GM03348 (cell line): ENCODE results near the gene INPP5A.
"Not testable (repeated sequence)": the region's sequence is repeated elsewhere in the genome, so short reads cannot be mapped to it uniquely, and the experiment has no call there.

Experiments
- DNase-seq: peaks from one replicate; pipeline ENCODE4 v3.0.0; 2012; ENCODE audit warnings: low spot score

Gene INPP5A

DNA sequence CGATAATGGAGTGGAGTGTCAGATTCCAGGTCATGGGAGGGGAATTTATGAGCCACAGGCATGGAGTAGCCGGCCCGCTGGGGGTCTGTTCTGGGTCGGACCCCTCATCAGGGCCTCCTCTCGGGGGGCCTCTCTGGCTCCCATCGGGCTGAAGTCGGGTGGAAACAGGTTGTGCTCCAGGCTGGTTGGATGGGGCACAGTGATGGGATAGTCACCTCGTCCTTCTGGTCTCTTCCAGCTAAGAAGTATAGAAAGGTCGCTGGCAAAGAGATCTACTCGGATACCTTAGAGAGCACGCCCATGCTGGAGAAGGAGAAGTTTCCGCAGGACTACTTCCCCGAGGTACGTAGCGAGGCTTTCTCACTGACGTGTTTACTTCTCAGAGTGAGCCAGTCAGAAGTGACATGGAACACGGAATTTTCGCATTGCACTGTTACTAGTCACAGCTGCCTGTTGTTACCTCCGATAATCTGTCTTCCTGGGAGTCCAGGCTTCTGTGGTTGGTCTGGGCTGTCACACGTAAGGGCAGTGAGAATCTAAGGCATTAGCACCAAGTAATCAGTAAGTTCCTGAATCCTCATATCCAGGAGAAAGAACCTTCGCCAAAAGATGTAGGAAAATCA, 160.1 kb downstream of the INPP5A start:
- no peak for DNase-seq

- no peak for DNase-seq
Observed at GRCh38 chr10:132698211-132698751, 160.7 kb downstream of the INPP5A start.

GRCh38 chr10:132698761-132699391, 161.3 kb downstream of the INPP5A start:
- DNase-seq, result no peak

DNA sequence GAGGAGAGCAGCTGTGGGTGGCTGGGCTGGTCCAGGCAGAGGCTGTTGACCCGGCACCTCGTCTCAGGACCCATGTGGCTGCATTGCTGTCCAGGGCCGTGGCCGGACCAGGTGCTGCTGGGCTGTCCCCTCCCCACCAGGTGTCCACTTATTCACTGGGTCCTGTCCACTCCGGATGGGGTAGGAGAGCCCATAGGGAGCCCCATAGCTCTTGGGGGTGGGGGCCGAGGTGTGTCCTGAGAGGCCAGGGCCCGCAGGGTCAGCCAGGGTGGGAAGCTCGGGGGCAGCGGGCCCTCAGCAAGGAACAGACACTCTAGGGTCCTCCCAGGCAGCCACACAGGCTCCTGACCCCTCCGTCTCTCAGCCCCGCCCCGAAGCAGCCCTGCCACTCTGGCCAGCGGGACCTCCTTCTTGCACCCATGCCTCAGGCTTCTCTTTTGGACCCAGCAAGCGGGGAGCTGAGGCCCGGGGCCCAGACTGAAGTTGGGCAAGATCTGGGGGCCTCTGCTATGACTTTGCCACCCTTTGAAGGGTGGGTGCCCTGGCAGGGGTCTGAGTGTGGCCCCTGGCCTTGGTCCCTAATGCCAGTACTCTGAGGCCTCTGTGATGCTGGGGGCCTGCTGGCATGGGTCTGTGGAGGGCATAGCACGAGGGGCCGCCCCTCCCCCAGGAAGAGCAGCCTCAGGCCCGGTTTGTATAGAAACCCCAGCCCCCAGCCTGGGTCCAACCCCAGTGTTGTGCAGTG, 162.0 kb downstream of the INPP5A start:
- no peak for DNase-seq

- no peak for DNase-seq
Observed at GRCh38 chr10:132700156-132701098, 162.8 kb downstream of the INPP5A start.

GRCh38 chr10:132701099-132701845, 163.7 kb downstream of the INPP5A start:
- no peak for DNase-seq

DNA sequence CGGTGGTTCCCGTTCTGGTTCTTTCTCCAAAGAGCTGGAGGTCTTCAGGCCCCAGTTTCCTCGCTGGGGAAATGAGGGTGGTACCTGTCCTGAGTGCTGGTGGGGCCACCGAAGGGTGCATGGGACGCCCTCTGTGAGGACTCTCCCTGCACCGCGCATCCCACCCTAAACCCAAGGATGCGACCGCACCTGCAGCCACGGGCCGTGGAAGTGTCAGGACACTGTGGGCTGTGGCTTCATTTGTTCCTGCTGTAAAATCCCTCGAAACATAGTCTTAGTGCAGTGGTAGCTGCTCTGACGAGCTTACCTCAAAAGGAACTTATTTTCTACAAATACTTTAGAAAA, 164.2 kb downstream of the INPP5A start:
- DNase-seq, result no peak

GRCh38 chr10:132702601-132703418, 165.2 kb downstream of the INPP5A start:
- DNase-seq, result no peak

GRCh38 chr10:132703419-132704007, 165.9 kb downstream of the INPP5A start:
- no peak for DNase-seq

DNA sequence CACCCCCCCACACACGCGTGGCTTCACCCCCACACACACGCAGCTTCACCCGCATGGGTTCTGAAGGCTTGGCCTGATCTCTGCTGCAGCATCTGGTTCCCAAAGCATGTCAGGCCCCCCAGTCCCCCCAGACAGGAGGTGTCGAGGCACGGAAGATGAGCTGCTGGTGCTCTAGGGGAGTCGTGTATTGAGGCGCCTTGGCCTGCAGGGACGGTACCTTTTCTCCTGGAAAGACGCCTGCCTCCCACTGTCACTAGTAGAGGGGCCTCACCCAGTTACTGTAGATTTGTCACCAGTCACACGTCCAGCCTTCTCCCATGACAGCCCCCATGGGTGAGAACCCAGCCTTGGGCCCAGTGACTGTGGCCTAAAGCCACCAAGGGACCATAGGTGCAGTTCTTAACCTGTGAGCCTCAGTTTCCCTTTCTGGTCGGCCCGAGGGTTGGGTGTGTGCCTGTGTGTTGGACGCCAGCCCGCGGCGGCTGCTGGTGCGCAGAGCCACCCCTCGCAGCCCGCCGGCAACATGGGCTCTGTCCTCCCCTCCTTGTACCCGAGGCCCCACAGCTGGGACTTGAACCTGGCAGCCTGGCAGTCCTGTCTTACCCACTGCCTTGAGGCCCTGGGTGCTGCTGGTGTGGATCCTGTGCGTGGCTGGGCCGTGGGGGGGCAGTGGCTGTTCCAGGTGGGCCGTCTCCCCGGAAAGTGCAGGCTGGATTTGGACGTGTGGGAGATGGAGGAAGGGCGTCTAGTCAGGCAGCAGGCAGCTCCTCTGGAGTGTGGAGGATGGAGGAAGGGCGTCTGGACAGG, 166.6 kb downstream of the INPP5A start:
- no peak for DNase-seq

DNA sequence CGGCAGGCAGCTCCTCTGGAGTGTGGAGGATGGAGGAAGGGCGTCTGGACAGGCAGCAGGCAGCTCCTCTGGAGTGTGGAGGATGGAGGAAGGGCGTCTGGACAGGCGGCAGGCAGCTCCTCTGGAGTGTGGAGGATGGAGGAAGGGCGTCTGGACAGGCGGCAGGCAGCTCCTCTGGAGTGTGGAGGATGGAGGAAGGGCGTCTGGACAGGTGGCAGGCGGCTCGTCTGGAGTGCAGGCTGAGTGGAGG, 167.2 kb downstream of the INPP5A start:
- DNase-seq, result not testable (repeated sequence)

DNA sequence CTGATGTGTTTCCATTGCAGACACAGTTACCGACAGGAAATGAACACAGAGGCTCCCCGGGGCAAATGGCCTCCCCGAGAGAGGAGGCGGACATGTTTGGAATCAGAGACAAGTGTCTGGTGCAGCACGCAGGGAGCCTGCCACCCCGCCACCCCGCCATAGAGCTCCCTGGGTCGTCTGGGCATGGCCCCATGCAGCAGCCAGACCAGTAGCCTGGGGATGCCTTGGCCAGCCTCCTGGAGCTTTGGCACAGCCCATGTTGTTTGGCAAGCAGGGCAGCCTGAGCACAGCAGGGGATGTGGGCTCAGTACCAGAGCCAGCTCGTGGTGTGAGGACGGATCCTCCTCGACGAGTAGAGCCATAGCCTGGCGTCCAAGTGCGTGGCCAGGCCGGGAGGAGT, 167.6 kb downstream of the INPP5A start:
- DNase-seq, result no peak

DNA sequence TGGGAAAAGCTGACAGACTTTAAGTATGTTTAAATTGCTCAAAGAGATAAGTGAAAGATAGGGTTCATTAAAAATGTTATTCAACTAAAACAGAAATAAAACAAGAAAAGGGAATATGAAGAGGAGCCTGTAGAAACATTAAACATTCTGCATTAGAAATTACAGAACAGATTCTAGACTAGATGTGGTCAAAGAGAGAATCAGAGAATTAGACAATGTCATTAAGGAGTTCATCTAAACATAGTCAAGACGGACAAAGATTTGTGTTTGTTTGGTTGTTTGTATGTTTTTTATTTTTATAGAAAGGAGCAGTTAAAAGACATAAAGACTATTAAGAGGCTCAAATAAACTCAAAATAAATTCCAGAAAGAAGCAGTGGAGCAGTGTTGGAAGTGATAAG, 168.4 kb downstream of the INPP5A start:
- no peak for DNase-seq

GRCh38 chr10:132706701-132707100, 169.1 kb downstream of the INPP5A start:
- DNase-seq, result no peak

DNA sequence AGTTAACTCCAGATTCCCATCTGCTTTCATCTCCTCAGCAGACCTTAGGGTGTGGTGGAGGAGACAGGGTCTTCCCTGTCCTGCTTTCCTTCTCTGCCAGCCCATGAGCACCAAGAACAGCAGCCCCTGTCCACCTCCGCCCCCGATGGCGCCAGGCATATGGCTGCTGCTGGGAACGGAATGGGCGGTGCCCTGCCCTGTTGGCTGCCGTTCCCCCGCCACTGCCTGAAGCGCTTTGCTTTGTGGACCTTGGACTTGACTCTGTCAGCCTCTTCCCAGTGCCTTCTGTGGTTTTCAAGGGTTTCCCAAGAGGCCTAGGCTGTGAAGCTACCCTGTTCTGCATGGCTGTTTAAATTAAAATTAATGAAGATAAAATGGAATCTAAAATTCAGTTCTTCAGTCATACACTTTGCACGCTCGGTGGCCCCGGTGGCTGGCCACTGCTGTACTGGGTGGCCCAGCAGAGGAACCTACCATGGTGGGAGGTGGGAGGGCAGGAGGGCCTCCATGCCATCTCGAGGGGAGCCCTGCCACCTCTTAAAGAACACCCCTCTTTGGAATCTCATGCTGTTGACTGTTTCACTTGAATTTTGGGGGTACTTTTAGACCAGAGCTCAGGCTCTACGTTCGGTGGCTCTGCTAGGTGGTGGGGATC, 169.7 kb downstream of the INPP5A start:
- DNase-seq, result no peak

GRCh38 chr10:132707776-132708171, 170.2 kb downstream of the INPP5A start:
- DNase-seq, result no peak

- no peak for DNase-seq
Observed at GRCh38 chr10:132708441-132708840, 170.9 kb downstream of the INPP5A start.

DNA sequence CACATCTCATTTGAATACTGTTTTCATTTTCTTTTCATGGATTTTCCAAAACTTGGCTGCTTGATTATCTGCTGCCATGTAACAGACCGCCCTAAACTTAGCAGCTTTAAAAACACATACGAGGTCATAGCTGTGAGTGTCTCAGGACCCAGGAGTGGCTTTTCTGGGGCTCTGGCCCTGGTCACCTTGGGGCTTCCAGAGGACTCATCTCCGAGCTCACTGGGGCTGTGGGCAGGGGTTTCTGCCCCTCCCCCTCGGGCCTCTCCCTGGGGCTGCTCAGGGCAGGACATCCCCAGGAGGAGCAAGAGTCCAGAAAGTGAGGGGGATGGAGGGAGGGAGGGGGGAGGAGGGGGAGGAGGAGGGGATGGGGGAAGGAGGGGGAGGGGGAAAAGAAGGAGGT, 171.3 kb downstream of the INPP5A start:
- DNase-seq, result no peak

DNA sequence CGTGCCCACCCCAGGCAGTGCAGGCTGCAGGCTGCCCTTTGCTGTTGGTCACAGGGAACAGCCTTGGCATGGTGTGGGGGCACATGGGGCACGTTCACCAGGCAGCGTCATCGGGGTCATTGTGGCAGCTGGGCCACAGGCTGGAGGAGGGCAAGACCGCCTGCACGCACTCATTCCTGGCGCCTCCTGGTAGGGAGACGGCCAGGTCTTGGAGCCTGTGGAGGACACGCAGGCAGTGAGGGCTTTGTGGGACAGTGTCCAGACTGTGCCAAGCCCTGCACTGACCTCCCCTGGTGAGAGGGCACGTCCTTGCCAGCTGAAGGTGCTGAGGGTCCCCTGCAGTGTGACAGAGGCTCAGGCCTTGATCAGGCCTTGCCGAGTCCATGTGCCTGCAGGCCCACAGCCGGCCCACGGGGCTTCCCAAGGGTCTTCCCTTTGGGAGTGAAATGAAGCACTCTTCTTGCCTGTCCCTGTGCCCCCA, 171.9 kb downstream of the INPP5A start:
- no peak for DNase-seq
